ENCODE measurements around the gene CNOT3.
A peak's percentile ranks its signal among the peaks of the same experiment; 100 is the strongest.

The CNOT3 gene

DNA sequence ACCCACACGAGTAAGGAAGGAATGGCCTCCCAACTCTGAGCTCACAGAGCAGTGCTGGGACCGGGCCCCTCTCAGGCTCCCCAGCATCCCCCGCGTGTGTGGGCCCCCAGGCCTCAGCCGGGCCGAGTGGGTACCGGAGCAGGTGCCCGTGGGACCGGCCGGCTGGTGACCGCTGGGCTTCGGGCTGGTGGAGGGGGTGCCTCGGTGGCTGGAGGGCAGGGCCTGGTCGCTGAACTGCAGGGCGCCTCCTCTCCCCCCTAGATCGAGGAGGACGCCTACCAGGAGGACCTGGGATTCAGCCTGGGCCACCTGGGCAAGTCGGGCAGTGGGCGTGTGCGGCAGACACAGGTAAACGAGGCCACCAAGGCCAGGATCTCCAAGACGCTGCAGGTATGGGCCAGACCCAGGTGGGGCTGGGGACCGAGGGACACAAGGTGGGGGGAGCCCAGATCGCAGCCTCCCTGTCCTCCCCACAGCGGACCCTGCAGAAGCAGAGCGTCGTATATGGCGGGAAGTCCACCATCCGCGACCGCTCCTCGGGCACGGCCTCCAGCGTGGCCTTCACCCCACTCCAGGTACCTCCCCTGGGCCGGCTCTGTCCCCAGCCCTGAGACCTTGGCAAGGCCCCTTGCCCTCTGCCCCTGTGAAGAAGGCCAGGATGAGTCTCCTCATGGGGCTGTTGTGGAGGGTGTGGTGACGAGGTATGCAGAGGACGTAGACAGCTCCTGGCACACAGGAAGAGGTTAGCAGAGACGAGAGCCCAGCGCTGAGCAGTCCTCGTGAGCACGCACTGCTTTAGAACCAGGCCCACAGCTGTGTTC is 8.6 kb upstream of the CNOT3 start:
- Mint-ChIP-seq H3K4me3 (no peak overlapping the region), H3K4me1 (ENCODE audit: low read depth in 2 of 2) (no peaks in the 10 kb centered on the region), H3K9me3 (no peaks in the 10 kb centered on the region), H3K27ac (no peak overlapping the region), H3K27me3 (no peaks in the 10 kb centered on the region), H3K36me3 (ENCODE audit: insufficient read depth) (peaks cover 38% of the 10 kb centered on the region)
- DNase-seq, result no peak
- ATAC-seq (replicated peaks), result no peak

DNA sequence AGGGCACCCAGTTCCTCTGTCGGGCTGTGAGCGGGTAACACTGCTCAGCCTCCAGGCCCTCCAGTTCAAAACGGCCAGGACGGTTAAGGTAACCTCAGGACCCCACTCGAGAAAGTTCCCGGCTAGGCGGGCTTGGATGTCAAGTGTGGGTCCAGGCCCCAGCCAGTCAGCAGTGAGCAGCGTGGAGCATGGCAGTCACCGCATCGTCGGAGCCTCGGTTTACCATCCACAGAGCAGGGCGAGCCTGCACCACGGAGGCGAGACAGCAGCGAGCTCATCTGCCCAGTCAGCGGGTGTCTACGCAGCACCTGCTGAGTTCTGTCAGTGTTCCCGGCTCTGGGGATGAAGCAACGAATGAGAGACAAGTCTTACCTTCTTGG is 8.0 kb upstream of the CNOT3 start:
- H3K27ac Mint-ChIP-seq, result no peak overlapping the region
- no peaks in the 10 kb centered on the region for H3K9me3 Mint-ChIP-seq
- ATAC-seq (replicated peaks), result no peak
- peaks cover 32% of the 10 kb centered on the region for H3K36me3 Mint-ChIP-seq (ENCODE audit: insufficient read depth)
- no peaks in the 10 kb centered on the region for H3K27me3 Mint-ChIP-seq
- no peak for DNase-seq
- peaks cover 5% of the 10 kb centered on the region in 2 donors for H3K4me1 Mint-ChIP-seq (ENCODE audit: low read depth in 2 of 2)
- no peak overlapping the region for H3K4me3 Mint-ChIP-seq

DNA sequence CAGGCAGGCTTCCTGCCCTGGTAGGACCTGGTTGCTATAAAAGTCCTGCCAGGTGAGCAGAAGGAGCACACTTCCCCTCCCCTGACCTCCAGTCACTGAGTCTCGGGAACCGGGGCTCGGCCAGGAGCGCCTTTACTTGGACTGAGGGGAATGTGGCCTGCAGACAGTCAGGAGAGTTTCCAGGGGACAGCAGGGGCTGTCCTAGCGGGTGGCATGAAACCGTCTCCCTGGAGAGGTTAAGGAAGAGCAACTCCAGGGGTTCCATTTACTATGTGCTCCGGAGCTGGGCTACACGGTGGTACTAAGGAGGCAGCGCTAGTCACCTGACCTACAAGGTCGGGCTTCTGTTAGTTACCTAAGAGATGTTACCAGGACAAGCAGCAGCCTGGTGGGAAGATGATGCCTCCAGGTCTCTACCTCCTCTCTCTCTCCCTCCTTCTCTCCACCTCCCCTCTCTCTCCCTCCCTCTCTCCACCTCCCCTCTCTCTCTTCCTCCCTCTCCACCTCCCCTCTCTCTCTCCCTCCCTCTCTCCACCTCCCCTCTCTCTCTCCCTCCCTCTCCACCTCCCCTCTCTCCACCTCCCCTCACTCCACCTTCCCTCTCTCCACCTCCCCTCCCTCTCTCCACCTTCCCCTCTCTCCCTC is 4.1 kb upstream of the CNOT3 start:
- no peak for DNase-seq
- H3K9me3 Mint-ChIP-seq, result no peaks in the 10 kb centered on the region
- peaks cover 15 to 16% of the 10 kb centered on the region in 2 donors for H3K4me1 Mint-ChIP-seq (ENCODE audit: low read depth in 2 of 2)
- H3K27ac Mint-ChIP-seq, result peak overlapping the region in 1 of 2 donors; percentile 90
- ATAC-seq (replicated peaks), result no peak
- H3K27me3 Mint-ChIP-seq, result no peaks in the 10 kb centered on the region
- peak overlapping the region in 1 of 2 donors; percentile 8 for H3K4me3 Mint-ChIP-seq
- peaks cover 24% of the 10 kb centered on the region for H3K36me3 Mint-ChIP-seq (ENCODE audit: insufficient read depth)

DNA sequence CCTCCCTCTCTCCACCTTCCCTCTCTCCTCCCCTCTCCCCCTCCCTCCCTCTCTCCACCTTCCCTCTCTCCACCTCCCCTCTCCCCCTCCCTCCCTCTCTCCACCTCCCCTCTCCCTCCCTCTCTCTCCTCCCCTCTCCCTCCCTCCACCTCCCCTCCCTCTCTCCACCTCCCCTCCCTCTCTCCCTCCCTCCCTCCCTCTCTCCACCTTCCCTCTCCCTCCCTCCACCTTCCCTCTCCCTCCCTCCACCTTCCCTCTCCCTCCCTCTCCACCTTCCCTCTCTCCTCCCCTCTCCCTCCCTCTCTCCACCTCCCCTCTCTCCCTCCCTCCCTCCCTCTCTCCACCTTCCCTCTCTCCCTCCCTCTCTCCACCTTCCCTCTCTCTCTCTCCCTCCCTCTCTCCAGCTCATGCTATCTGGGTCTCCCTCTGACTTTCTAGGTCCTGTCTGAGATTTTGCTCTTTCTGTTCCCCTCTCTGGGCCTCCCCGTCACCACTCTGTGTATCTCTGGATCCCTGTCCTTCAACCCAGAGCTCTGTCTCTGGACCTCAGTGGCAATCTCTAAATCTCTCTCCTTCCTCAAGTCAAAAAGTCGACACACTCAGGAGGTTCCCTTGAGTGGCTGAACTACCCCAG is 3.5 kb upstream of the CNOT3 start:
- Mint-ChIP-seq H3K36me3 (ENCODE audit: insufficient read depth) (peaks cover 28% of the 10 kb centered on the region), H3K27ac (peak overlapping the region; percentile 89 to 90), H3K4me1 (ENCODE audit: low read depth in 2 of 2) (peaks cover 21 to 22% of the 10 kb centered on the region in 2 donors), H3K4me3 (no peak overlapping the region), H3K9me3 (no peaks in the 10 kb centered on the region), H3K27me3 (no peaks in the 10 kb centered on the region)
- ATAC-seq (replicated peaks), result no peak
- no peak for DNase-seq

DNA sequence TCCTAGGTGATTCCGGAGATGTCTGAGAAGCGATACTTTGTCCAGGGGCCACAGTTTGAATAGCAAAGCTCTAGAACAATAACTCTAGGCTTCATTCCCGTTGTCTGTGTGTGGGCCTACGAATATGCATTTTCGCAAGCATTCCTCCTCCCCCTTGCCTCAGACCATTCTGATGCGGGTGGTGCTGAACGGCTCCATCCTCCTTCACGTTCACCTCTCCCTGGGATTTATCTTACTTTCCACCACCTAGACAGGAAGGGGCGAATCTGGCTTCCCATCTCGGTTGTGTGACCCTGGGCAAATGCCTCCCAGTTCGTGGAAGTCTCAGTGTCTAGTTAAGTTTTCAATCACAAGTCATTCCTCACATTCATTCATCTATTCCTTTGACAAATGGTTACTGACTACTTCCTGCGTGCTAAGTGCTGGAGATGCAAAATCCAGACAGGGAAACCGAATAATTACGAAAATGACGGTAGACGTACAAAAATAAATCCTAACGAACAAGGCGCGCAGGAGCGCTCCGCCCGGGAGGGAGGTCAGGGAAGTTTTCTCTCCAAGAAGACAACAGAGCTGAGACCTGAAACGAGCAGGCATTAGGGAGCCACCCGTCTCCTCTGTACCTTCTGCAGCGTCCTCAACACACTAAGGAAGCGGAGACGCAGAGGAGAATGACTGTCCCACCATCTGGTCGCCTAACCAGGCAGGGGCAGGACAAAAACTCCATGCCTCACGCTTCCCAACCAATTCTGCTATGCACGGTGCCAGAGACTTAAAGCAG is 1.3 kb upstream of the CNOT3 start:
- Mint-ChIP-seq H3K4me1 (ENCODE audit: low read depth in 2 of 2) (peaks cover 37 to 39% of the 10 kb centered on the region in 2 donors), H3K36me3 (ENCODE audit: insufficient read depth) (peaks cover 37% of the 10 kb centered on the region), H3K4me3 (peak overlapping the region; percentile 86 to 95), H3K27ac (peak overlapping the region in 1 of 2 donors; percentile 98), H3K27me3 (no peaks in the 10 kb centered on the region), H3K9me3 (no peaks in the 10 kb centered on the region)
- DNase-seq (no peak), ATAC-seq (replicated peaks) (no peak)

DNA sequence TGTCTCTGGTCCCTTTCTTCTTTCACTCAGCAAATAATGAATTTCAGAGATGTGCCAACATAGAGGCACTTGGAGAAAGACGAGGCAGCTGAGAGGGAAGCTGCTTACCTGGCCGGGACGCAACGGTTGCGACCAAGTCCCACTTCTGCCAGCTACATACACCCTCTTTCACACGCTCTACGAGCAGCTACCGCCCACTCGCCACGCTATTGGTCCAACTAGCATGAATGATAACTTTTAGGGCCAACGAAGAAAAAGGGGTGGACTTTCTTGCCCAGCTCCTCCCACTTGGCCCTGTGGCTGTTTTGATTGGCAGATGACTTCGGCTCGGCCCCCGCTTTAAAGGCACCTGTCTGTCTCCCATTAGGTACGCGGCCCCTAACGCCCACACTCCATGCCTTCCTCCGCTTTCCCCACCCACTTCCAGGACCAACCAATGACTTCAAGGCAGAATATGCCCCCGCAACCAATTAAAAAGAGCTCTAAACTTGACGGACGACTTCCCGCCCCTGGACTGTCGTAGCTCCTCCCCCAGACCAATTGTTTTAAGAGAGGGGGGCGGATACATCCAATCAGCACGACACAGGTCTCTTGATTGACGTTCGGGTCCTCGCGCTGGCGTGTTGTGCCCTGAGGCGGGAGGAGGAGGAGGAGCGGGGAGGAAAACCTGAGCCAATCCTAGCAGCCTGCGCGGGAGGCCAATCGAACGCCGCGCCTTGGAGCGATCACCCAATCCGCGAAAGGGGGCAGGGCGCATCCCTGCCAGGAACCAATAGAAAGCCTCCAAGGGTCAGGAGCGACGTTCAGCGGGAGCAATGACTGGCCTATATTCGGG is 481 bp upstream of the CNOT3 start:
- DNase-seq (peak; percentile 97 to 99 (median 98)), ATAC-seq (replicated peaks) (peak; percentile 77)
- H3K4me1 Mint-ChIP-seq (ENCODE audit: low read depth in 2 of 2), result peaks cover 41 to 42% of the 10 kb centered on the region in 2 donors
- no peaks in the 10 kb centered on the region for H3K27me3 Mint-ChIP-seq
- peaks cover 40% of the 10 kb centered on the region for H3K36me3 Mint-ChIP-seq (ENCODE audit: insufficient read depth)
- no peaks in the 10 kb centered on the region for H3K9me3 Mint-ChIP-seq
- peak overlapping the region; percentile 89 to 98 for H3K27ac Mint-ChIP-seq
- peak overlapping the region; percentile 86 to 95 for H3K4me3 Mint-ChIP-seq

DNA sequence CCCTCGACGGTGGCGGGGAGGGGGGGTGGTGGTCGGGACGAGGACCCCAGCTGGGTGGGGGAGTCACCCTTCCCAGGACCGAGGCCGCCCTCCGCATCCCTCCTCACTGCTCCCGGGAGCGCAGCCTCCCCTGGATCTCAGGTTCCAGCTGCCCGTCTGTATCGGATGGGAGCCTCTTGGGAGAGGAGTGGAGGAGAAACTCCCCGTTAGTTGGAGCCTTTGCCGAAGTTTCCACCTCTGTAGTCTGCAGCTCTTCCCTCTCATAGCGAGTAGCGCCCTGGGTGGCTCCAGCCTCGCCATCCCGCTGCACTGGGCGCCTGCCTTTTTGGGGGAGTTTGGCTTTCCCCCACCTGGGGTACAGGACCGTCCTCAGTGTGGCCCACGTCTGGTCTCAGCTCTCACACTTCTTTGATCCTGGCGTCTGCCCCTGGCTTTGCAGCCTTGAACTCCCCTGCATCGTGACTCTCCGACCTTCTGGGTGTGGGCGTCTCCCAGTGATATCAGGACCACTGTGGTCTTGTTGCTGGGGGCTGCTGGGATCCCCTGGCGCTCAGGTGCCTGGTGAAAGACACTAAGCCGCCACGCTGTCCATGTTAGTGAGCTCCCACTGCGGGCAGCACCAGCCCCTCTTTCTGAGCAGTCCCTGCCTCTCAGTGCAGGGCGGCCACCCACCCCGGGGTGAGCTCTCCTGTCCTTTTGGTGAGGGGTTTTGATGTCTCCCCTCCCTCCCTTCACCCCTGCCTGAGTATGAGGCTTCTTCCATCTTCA is 1.1 kb downstream of the CNOT3 start:
- no peak for DNase-seq

DNA sequence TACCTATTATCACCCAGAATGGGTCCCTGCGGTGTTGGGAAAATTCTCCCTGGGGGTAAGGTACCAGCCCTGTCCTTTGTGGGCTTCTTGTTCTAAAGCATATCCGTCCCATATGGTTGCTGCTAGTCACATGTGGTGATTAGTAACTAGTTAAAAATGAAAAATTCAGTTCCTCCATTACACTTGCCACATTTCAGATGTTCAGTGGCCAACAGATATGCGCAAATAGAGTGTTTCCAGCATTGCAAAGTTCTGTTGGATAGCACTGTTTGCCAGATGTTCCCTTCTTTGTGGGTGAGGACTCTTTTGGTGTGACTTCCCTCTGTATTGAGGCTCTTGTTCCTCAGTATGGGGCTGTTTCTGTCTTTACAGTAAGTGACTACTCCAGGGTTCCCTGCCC is 3.8 kb downstream of the CNOT3 start:
- no peak for ATAC-seq (replicated peaks)
- no peaks in the 10 kb centered on the region for H3K27me3 Mint-ChIP-seq
- H3K9me3 Mint-ChIP-seq, result no peaks in the 10 kb centered on the region
- peaks cover 58% of the 10 kb centered on the region for H3K36me3 Mint-ChIP-seq (ENCODE audit: insufficient read depth)
- H3K4me3 Mint-ChIP-seq, result no peak overlapping the region
- DNase-seq, result no peak
- peaks cover 37 to 44% of the 10 kb centered on the region in 2 donors for H3K4me1 Mint-ChIP-seq (ENCODE audit: low read depth in 2 of 2)
- H3K27ac Mint-ChIP-seq, result peak overlapping the region; percentile 79 to 89

More for the DNA sequence above, 1.1 kb downstream of the CNOT3 start:
- H3K4me1 Mint-ChIP-seq (ENCODE audit: low read depth in 2 of 2), result peaks cover 45 to 47% of the 10 kb centered on the region in 2 donors
- H3K27ac Mint-ChIP-seq, result peak overlapping the region; percentile 89 to 98
- H3K9me3 Mint-ChIP-seq, result no peaks in the 10 kb centered on the region
- H3K36me3 Mint-ChIP-seq (ENCODE audit: insufficient read depth), result peaks cover 41% of the 10 kb centered on the region
- peak overlapping the region; percentile 86 to 95 for H3K4me3 Mint-ChIP-seq
- H3K27me3 Mint-ChIP-seq, result no peaks in the 10 kb centered on the region
- no peak for ATAC-seq (replicated peaks)

DNA sequence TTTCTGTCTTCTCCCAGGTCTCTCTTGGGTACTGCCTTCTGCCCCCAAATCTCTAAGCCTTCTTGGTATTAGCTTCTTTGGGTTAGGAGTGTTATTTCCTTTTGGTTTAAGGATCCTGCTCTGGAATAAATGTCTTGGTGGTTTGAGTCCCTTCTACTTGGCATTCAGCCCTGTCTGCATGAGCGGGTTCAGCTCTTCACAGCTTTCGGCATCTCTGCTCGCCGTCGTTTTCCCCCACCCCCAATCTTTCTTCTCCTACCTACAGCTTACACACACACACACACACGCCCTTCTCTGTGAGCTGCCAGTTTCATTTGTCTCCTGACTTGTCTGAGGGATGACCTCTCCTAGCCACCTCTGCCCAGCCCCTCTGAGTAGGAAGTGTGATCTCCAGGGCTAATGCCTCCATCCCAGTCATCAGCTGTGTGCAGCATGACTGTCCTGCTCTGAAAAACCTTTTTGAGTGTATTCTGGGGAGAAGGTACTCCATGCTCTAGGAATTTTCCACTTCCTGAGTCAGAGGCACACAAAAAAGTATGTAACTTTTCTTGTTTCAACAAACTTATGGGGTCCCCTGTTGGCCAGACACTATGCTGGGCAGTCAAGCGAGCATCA is 4.7 kb downstream of the CNOT3 start:
- H3K4me1 Mint-ChIP-seq (ENCODE audit: low read depth in 2 of 2), result peaks cover 32 to 38% of the 10 kb centered on the region in 2 donors
- H3K9me3 Mint-ChIP-seq, result no peaks in the 10 kb centered on the region
- peak overlapping the region in 1 of 2 donors; percentile 79 for H3K27ac Mint-ChIP-seq
- DNase-seq, result no peak
- ATAC-seq (replicated peaks), result no peak
- H3K4me3 Mint-ChIP-seq, result no peak overlapping the region
- H3K27me3 Mint-ChIP-seq, result no peaks in the 10 kb centered on the region
- peaks cover 60% of the 10 kb centered on the region for H3K36me3 Mint-ChIP-seq (ENCODE audit: insufficient read depth)

DNA sequence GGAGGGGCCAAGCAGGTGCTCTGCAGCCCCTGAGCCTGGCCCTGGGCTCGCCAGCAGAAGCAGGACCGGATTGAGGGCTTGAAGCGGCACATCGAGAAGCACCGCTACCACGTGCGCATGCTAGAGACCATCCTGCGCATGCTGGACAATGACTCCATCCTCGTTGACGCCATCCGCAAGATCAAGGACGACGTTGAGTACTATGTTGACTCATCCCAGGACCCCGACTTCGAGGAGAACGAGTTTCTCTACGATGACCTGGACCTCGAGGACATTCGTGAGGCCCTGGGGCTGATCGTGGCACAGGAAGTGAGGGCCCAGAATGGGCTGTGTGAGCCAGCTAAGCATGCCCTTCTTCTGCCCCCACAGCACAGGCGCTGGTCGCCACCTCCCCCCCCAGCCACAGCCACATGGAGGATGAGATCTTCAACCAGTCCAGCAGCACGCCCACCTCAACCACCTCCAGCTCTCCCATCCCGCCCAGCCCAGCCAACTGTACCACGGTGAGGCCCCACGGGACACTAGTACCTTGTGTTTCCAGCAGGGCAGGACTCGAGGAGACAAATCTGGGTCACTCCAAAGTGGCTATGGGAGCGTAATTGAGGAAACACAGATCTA is 8.1 kb downstream of the CNOT3 start:
- no peak for DNase-seq
- no peaks in the 10 kb centered on the region for H3K27me3 Mint-ChIP-seq
- no peak for ATAC-seq (replicated peaks)
- peaks cover 15 to 18% of the 10 kb centered on the region in 2 donors for H3K4me1 Mint-ChIP-seq (ENCODE audit: low read depth in 2 of 2)
- no peaks in the 10 kb centered on the region for H3K9me3 Mint-ChIP-seq
- H3K36me3 Mint-ChIP-seq (ENCODE audit: insufficient read depth), result peaks cover 58% of the 10 kb centered on the region
- no peak overlapping the region for H3K27ac Mint-ChIP-seq
- H3K4me3 Mint-ChIP-seq, result no peak overlapping the region

DNA sequence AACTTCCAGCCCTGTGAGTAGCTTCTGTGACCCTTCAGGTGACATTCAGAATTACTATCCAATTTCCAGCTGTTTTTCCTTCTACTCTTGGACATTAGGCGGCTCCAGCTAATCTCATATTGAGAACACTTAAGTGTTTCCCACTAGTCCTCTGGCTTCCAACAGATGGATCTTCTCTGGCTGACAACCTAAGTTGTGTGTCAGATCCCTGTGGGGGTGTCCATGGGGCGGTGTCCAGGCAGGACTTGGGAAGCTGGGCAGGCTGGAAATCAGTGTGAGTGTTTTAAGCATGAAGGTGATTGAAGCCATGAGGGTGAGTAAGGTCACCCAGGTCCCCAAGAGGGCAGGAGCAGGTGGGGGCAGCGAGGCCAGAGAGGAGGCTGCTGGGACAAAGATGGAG is 10.1 kb downstream of the CNOT3 start:
- Mint-ChIP-seq H3K36me3 (ENCODE audit: insufficient read depth) (peaks cover 57% of the 10 kb centered on the region), H3K27me3 (no peaks in the 10 kb centered on the region), H3K9me3 (no peaks in the 10 kb centered on the region), H3K4me1 (ENCODE audit: low read depth in 2 of 2) (peaks cover 7% of the 10 kb centered on the region in 2 donors), H3K27ac (peak overlapping the region in 1 of 2 donors; percentile 35), H3K4me3 (no peak overlapping the region)
- ATAC-seq (replicated peaks), result no peak
- DNase-seq, result no peak
